HG03175 (cell line): ENCODE data around the gene COMMD1.
"Not testable (repeated sequence)": the region's sequence is repeated elsewhere in the genome, so short reads cannot be mapped to it uniquely, and the experiment has no call there.

Source experiments
- ATAC-seq: cut with Tn5 transposase; IDR thresholded peaks from one replicate; pipeline ENCODE4 v1.9.1; 2021; ENCODE audit warnings: mild to moderate bottlenecking, moderate library complexity; ENCODE audit not compliant: unreplicated experiment

The COMMD1 gene

GRCh38 chr2:62014102-62014501 is 108.6 kb downstream of the COMMD1 start:
- ATAC-seq = no peak

DNA sequence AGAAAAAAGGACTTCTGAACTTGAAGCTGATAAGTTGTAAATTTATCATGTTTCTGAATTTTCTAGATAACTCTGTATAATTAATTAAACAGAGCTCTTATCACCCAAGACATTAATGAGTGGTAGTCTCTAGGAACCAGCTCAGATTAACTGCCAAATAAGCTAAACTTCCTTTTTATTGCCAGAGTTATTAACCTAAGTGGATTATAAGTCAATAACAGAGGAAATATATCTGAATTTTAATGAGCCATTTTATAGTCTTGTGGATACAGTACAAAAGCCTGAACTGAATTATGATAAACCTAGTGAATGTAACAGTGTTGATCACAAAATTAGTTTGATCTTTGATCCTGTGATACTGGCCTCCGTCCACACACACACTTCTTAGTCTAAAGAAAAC is 111.5 kb downstream of the COMMD1 start:
- no peak for ATAC-seq

- ATAC-seq = no peak
These were observed 124.4 kb downstream of the COMMD1 start for GRCh38 chr2:62029910-62030309.

GRCh38 chr2:62030902-62031301 is 125.4 kb downstream of the COMMD1 start:
- ATAC-seq = no peak

GRCh38 chr2:62032096-62032495 is 126.6 kb downstream of the COMMD1 start:
- ATAC-seq = no peak

GRCh38 chr2:62034715-62035114 is 129.2 kb downstream of the COMMD1 start:
- ATAC-seq = no peak

GRCh38 chr2:62036229-62036628 is 130.8 kb downstream of the COMMD1 start:
- no peak for ATAC-seq

DNA sequence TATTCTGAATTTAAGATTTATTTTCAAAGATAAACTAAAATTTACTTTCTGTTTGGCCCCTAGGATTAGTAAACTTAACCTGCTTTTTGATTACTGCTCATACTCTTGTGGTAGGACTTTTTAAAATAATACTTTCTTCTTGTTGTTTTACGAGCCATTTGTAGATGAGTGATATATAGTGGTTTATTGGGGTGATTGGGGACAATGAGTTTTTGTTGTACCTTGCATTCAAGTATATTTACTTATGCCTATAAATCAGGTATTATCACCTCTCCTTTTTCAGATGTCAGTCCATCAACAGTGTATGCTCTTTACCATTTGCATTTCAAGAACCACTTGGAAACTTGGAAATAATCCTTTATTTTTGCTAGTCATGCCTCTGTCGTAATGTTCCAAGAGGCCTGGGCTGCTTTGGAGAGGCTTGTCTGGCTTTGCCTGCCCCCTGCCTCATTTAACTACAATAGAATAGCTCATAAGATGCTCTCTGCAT is 131.3 kb downstream of the COMMD1 start:
- ATAC-seq = no peak

DNA sequence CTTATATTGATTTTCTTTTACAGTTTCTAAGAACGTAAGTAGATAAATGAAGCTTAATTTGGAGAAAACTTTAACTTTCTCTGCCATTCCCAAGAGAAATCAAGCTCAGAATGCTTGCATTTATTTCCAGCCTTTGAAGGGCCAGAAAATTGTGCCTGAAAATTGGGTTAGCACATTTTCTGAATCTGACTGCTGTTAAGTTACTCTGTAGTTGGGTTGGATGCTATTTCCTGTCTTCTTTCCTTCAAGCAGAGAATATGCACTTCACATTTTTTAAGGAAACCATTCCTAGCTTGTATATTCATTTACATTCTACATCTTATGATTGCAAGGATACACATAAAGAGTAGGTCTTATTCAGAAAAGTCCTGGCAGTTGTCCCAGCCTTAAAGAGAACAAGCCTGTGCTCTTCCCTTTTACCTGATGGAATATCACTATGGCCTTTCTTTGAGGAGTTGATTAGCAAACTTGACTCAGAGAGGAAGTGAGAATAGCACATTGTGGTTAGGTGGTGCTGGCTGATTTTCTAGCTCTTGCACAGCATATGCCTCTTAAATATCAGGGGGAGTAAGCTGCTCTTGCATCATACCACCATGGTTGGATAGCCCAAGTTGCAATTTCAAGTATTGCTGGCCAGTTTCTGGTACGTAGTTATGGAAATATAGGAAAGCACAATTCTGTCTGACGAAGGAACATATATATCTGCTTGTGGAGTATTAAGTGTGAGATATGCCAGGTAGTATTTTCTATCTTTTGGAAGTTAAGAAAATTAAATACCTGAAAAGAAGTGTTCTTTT is 133.7 kb downstream of the COMMD1 start:
- peak; percentile 100 for ATAC-seq

DNA sequence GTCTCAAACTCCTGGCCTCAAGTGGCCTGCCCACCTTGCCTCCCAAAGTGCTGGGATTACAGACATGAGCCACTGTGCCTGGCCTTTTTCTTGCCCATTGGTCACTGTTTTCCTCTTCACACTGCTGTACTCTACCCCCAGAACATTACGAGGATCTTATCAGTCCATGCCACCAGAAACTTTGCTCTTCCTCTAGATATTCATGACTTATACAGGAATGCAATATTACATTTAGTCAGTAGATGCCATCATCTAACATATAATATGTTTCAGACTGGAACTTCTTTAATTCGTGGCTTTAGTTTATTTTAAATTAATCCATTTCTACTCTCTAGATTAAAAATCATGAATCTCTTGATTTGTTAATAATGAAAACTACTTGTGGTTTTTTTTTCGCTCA is 135.5 kb downstream of the COMMD1 start:
- ATAC-seq = no peak

DNA sequence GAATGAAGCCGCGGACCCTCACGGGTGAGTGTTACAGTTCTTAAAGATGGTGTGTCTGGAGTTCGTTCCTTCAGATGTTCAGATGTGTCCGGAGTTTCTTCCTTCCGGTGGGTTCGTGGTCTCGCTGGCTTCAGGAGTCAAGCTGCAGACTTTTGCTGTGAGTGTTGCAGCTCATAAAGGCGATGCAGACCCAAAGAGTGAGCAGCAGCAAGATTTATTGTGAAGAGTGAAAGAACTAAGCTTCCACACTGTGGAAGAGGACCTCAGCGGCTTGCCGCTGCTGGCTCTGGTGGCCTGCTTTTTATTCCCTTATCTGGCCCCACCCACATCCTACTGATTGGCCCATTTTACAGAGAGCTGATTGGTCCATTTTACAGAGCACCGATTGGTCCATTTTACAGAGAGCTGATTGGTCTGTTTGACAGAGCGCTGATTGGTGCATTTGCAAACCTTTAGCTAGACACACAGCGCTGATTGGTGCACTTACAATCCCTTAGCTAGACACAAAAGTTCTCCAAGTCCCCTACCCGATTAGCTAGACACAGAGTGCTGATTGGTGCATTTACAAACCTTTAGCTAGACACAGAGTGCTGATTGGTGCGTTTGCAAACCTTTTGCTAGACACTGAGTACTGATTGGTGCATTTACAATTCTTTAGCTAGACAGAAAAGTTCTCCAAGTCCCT is 136.4 kb downstream of the COMMD1 start:
- ATAC-seq = not testable (repeated sequence)

GRCh38 chr2:62042400-62042799 is 136.9 kb downstream of the COMMD1 start:
- no peak for ATAC-seq

DNA sequence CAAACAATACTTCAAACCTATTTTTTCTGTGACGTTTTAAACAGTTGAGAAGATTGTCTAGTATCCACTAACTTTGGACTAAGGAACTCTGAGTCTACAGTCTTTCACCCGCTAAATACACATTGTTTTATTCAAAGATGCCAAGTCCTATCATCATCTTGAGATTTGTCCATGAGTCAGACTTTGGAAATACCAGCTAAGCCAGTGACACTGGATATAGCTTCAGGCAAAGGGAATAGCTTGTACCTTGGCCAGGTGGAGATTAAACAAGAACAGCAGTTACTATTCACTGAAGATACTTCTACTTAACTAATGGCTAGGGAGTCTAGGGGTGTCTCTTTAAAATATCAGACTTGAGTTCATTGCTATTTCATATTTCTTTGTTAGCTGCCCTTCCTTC is 137.5 kb downstream of the COMMD1 start:
- ATAC-seq = no peak

DNA sequence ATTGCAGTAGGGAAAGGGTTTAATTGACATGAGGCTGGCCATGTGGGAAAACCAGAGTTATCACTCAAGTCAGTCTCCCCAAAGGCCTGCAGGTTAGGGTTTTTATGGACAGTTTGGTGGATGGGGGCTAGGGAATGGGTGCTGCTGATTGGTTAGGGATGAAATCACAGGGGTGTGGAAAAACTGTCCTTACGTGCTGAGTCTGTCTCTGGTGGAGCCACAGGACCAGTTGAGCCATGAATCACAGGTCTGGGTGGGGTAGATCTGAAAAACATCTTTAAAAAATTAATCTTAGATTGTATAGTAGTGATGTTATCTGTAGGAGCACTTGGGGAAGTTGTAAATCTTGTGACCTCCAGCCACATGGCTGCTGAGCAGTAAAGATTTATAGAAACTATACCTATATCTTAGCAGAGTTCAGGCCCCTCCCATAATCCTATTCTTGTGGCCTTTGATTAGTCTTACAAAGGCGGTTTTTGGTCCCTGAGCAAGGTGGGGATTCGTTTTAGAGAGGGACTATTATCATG is 139.6 kb downstream of the COMMD1 start:
- no peak for ATAC-seq

DNA sequence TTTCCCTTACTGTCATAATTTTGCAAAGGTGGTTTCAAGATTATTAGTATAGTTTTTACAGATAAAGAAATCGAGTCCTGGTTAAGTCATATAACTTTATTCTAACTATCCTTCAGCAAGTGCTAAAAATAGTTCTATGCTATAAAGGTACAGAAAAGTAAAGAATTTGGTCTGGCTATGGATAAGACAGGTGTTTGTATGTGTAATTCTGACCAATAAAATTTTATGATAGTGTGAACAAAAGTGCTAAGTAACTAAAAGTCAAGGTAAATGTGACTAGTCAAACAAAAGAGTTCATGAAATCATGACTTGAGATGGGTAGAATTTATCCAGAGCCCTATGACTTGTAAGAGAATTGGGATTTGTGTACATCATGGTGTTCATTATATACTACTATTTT is 140.7 kb downstream of the COMMD1 start:
- no peak for ATAC-seq

DNA sequence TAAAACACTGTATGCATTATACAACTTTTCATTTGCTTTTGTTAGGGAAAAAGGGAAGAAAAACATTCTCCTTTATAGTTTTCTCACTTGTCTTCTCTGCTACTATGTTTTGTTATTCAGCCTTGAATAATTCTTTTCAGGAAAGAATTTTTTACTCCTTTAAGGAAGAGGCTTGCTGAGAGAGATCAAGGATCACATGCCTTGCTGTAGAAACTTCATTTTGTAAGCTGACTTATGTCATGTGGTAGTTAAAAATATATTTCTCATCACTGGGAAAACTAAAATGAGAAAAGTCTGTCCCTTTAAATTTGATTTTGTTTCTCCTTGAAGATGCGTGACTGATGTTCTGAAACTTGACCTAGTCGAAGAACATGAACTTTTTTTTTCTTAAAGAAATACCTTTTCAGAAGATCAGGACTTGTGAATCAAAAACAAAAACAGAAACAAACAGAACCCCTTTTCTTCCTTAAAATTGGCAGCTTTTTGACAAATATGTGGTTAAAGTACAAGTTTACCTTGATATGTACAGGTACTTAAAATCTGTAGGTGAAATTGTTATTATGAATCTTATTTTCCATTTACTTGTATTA is 145.1 kb downstream of the COMMD1 start:
- no peak for ATAC-seq

DNA sequence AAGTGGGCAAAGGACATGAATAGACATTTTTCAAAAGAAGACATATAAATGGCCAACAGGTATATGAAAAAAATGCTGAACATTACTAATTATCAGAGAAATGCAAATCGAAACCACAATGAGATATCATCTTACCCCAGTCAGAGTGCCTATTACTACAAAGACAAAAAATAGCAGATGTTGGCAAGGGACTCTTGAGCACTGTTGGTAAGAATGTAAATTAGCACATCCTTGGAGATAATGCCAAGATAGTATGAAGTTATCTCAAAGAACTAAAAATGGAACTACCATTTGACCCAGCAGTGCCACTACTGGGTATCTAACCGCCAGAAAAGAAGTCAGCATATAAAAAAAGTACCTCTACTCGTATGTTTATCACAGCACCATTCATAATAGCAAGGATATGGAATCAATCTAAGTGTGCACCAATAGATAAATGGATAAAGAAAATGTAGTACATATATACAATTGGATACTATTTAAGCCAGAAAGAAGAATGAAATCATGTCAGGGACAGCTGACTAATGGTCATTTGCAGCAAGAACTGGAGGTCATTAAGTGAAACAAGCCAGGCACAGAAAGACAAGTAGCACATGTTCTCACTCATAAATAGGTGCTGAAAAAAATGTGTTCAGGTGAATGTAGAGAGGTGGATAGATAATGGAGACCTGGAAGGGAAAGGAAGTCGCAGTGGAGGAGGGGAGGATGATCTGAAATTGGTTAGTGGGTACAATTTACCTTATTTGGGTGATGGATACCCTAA is 148.7 kb downstream of the COMMD1 start:
- ATAC-seq = no peak

DNA sequence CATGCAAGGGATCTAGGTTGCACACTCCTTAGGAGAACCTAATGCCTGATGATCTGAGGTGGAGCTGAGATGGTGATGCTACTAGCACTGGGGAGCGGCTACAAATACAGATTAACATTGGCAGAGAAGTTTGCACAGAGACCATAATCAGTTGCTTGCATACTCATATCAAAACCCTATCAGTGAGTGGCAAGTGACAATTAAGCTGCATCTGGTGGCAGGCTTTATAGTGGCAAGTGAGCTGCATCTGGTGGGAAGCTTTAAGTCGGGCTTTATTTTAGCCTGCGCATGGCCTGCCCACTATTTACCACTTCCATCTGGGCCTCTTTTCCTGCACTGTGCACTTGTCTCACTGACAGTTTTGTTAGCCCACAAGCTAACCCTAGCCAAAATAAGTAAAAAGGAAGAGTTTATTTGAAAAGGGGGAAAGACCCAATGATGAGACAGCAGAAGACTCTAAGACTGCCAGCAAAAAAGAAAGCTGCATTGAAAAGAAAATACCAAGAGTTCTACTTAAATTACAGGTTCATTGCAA is 149.5 kb downstream of the COMMD1 start:
- no peak for ATAC-seq

DNA sequence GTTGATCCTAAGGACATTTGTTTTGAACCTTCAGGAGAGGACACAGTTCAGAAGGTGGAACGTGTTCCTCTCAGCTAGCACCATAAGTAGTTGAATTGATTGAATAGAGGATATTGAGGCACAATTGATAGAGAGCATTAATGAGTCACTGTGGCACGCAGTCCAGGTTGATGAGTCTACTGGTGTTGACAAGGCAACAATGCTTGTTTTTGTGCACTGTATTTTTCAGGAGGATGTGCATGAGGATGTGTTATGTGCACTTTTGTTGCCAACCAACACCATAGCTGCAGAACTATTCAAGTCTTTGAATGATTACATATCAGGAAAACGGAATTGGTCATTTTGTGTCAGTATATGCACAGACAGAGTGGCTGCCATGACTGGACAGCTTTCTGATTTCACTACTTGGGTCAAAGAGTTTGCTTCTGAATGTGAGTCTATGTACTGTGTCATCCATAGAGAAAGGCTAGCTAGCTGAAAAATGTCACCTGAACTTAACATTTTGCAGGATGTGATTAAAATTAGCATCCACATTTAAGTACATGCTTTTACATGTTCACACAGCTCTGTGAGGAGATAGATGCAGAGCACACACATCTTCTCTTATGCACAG is 150.4 kb downstream of the COMMD1 start:
- no peak for ATAC-seq

- ATAC-seq = no peak
These were observed 150.9 kb downstream of the COMMD1 start for GRCh38 chr2:62056341-62056740.
